Ecto neural progenitor cell (in vitro differentiated cells): Measurements from ENCODE around the gene NEK1.
"Not testable (repeated sequence)": the region's sequence is repeated elsewhere in the genome, so short reads cannot be mapped to it uniquely, and the experiment has no call there.

Source experiments
- DNase-seq: peaks from one replicate; pipeline ENCODE4 v3.0.0-alpha.2; 2018; ENCODE audit warnings: low spot score

NEK1 gene

DNA sequence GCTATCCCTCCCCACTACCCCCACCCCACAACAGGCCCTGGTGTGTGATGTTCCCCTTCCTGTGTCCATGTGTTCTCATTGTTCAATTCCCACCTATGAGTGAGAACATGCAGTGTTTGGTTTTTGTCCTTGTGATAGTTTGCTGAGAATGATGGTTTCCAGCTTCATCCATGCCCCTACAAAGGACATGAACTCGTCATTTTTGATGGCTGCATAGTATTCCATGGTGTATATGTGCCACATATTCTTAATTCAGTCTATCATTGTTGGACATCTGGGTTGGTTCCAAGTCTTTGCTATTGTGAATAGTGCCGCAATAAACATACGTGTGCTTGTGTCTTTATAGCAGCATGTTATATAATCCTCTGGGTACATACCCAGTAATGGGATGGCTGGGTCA is 118.1 kb downstream of the NEK1 start:
- DNase-seq: not testable (repeated sequence)

DNA sequence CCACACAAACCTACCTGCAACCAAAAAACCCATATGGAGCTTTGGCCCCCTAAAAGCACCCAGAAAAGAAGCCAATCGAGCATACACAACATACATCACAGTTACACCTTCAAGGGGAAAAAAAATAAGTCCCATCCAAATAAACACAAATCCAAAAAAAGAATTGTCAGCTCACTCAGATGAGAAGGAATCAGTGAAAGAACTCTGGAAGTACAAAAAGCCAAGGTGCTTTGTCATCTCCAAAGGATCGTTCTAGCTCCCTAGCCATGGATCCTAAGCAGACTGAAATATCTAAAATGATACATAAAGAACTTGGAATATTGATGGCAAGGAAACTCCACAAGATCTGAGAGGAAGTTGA is 119.2 kb downstream of the NEK1 start:
- DNase-seq: no peak

GRCh38 chr4:169492436-169493163 is 119.8 kb downstream of the NEK1 start:
- DNase-seq: no peak

DNA sequence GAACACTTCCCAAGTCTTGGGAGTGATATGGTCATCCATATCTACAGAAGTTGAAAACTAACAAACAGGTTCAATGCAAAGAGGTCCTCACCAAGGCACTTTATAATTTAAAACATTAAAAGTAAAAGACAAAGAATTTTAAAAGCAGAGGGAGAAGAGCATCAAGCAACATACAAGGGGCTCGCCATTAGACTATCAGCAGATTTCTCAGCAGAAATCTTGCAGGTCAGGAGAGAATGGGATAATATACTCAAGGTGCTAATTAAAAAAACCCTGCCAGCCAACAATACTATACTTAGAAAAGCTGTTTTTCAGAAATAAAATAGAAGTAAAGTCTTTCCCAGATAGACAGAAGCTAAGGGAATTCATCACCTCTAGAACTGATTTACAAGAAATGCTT is 121.2 kb downstream of the NEK1 start:
- DNase-seq: no peak

DNA sequence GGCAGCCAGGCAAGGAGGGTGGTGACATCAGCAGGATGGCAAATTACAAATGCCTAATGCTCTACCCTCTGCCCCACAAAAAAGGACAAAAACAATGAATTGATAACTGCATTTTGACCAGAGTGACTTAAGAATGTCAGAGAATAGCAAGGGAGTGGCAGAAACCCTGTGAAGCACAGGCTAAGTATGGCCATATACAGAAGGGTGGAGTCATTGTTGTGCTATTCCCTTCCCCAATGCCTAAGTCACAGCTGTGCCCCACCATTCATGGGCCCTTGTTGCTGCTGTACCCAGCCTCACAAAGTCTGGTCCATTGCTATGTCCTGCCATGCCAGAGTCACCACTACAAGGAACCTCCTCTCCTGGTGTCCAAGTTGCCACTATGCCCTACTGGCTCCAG is 123.1 kb downstream of the NEK1 start:
- DNase-seq: no peak

GRCh38 chr4:169485791-169486742 is 126.3 kb downstream of the NEK1 start:
- no peak for DNase-seq

DNA sequence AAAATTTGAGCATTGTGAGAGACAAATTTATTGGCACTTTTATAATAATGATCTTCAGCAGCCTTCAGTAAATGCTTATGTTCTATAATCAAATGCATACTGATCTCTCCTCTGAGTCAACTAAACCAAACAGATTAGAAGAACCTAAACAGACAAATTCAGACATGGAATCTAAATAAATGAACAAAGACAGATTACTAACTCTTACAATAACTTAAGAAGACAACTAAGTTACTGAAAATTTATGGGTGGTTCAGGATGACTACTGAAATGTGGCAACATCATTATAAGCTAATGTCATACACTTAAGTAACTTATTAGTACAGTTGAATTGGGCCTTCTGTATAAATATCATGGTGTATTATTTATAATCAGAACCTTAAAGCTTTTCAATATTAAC is 127.3 kb downstream of the NEK1 start:
- DNase-seq: no peak

- no peak for DNase-seq
These were observed 127.9 kb downstream of the NEK1 start for GRCh38 chr4:169484485-169484884.

GRCh38 chr4:169464080-169464479 is 148.3 kb downstream of the NEK1 start:
- DNase-seq: no peak

GRCh38 chr4:169460081-169460480 is 152.3 kb downstream of the NEK1 start:
- no peak for DNase-seq

- DNase-seq: no peak
These were observed 153.8 kb downstream of the NEK1 start for GRCh38 chr4:169458575-169458974.

GRCh38 chr4:169452644-169453043 is 159.7 kb downstream of the NEK1 start:
- not testable (repeated sequence) for DNase-seq

- not testable (repeated sequence) for DNase-seq
These were observed 163.4 kb downstream of the NEK1 start for GRCh38 chr4:169448935-169449334.

DNA sequence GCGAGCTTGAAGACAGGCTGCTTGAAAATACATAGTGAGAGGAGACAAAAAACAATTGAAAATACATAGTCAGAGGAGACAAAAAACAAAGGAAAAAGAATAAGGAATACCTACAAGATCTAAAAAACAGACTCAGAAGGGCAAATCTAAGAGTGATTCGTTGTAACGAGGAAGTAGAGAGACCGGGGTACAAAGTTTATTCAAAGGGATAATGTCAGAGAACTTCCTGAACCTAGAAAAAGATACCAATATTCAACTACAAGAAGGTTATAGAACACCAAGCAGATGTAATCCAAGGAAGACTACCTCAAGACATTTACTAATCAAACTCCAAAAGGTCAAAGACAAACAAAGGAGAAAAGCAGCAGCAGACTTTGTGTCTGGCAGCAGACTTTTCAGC is 165.6 kb downstream of the NEK1 start:
- no peak for DNase-seq

GRCh38 chr4:169443748-169444147 is 168.6 kb downstream of the NEK1 start:
- no peak for DNase-seq

GRCh38 chr4:169440446-169440845 is 171.9 kb downstream of the NEK1 start:
- no peak for DNase-seq

DNA sequence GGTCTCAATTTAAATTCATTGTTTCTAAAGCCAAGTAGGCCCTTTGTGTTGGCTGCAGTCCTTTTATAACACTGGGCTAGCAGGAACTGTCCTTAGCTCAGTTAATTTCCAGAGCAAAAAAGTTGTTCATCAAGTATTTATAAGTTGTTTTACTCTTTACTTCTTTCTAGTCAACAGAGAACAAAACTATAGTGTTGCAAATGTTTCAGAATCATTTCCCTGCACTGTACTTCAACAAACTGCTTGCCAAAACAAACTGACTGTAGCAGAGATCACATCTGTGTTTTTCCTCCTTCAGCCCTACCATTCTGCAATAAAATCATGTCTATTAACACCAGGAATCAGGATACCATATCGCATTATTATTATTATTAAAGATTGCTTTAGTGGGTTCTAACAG is 173.1 kb downstream of the NEK1 start:
- no peak for DNase-seq

DNA sequence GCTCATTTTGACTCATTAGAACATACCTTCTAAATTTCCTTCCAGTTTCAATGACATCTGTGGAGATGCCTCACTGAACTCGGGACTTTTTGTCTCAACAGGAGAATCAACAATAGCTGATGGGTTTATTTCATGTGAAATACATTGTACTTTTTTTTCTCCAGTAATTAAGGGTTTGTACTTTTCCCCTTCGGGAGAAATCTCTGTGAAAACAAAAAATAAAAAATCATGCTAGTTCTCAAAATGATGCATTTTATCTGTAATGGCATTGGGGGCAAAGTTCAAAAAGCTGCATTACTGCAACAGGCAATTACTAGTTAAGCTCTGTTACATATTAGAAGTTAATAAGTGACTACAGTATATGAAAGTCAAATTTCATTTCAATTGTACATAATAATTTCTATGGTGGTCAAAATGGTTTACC is 174.3 kb downstream of the NEK1 start:
- DNase-seq: no peak

GRCh38 chr4:169437299-169438047 is 174.9 kb downstream of the NEK1 start:
- no peak for DNase-seq

- DNase-seq: no peak
These were observed 175.6 kb downstream of the NEK1 start for GRCh38 chr4:169436734-169437133.

GRCh38 chr4:169428376-169428775 is 184.0 kb downstream of the NEK1 start:
- DNase-seq: no peak

- not testable (repeated sequence) for DNase-seq
These were observed 184.7 kb downstream of the NEK1 start for GRCh38 chr4:169427727-169428126.

DNA sequence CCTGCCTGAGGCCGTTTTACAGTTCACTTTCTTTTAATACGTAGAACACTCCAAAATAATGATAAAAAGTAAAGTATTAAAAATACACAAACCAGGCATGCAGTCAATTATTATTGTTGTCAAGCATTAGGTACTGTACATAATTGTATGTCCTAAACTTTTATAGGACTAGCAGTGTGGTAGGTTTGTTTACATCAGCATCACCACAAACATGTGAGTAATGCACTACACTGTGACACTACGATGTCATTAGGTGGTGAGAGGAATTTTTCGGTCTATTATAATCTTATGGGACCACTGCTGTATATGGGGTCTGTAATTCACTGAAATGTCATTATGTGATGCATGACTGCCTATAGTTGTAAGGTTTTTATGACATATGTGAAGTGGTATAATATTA is 192.1 kb downstream of the NEK1 start:
- DNase-seq: no peak
